Left lung (tissue), 10 donors: ENCODE measurements around the gene EID1. TPM values are rescaled to one million over a fixed set of nuclear protein-coding genes. Genes with fewer than 3 reads are reported as not detected.

Source experiments
- ATAC-seq: fragments of 200-7000 bp; cut with Tn5 transposase; one replicate; pipeline ENCODE4 v1.9.1; 2020; ENCODE audit warnings: moderate library complexity
- DNase-seq, 4 donors: peaks; one replicate each; pipeline ENCODE4 v3.0.0-alpha.2; 2013 to 2020
- H3K27ac ChIP-seq, 2 donors: fragments of 200-600 bp; sonication (generic) in 1 of 2; one replicate each; pipeline versions ENCODE4 v1.5.0 to v1.8.0; 2020 to 2021
- H3K27me3 ChIP-seq, 2 donors: fragments of 200-600 bp; sonication (generic) in 1 of 2; one replicate each; pipeline versions ENCODE4 v1.5.0 to v1.8.0; 2020 to 2021
- H3K36me3 ChIP-seq, 2 donors: fragments of 200-600 bp; sonication (generic) in 1 of 2; one replicate each; pipeline versions ENCODE4 v1.5.0 to v1.8.0; 2020 to 2021
- H3K4me1 ChIP-seq, 2 donors: fragments of 200-600 bp; one replicate each; pipeline ENCODE4 v1.8.0; 2021
- H3K4me3 ChIP-seq, 2 donors: fragments of 200-600 bp; sonication (generic) in 1 of 2; one replicate each; pipeline versions ENCODE4 v1.5.0 to v1.8.0; 2020 to 2021; ENCODE audit warnings: mild to moderate bottlenecking in 1 of 2
- H3K9me3 ChIP-seq, 2 donors: fragments of 200-600 bp; sonication (generic) in 1 of 2; one replicate each; pipeline versions ENCODE4 v1.5.0 to v1.8.0; 2020 to 2021
- CTCF ChIP-seq, 2 donors: fragments of 200-600 bp; sonication (generic) in 1 of 2; IDR thresholded peaks; one replicate each; pipeline versions ENCODE4 v1.5.0 to v1.8.0; 2021; ENCODE audit warnings: antibody characterized with exemption in 2 of 2
- intact Hi-C, 2 donors: fragments of 100-400 bp; cut with DNase I; formaldehyde crosslinking; loops; one replicate each; pipeline versions ENCODE4 v1.11.2 to v1.14.2; 2022
- polyA plus RNA-seq, 6 donors: library from polyadenylated mRNA; unstranded; fragments of 120-200 nt; gene quantifications; one replicate each; pipeline ENCODE4 v1.2.1, GENCODE V29; 2013; ENCODE audit not compliant: insufficient read length in 6 of 6
- total RNA-seq, 2 donors: library from RNA; stranded (reverse); fragmentation: NEBNext Ultra II Directional; extraction: Animal tissue kit (Norgen Biotek cat#: 25700); gene quantifications; one replicate each; pipeline ENCODE4 v1.2.1, GENCODE V29; 2021
- donor health status: DM: no; HTN: yes; CAD: no.
- donor health status: DM: no; HTN: no; CAD: no.

The EID1 gene
- total and polyA plus RNA-seq, 8 donors: 80.2 to 301 (median 274) TPM

- no peaks in the 10 kb centered on the region for H3K27me3 ChIP-seq
- TF ChIP-seq CTCF (IDR thresholded peaks at IDR 0.05): no peak
- no peak overlapping the region for H3K27ac ChIP-seq
- H3K9me3 ChIP-seq: peaks cover 0 to 15% of the 10 kb centered on the region in 2 donors
- no peaks in the 10 kb centered on the region for H3K36me3 ChIP-seq
- DNase-seq (no peak), ATAC-seq (no peak)
- H3K4me3 ChIP-seq: no peak overlapping the region
- intact Hi-C loops: no loop called here
- no peaks in the 10 kb centered on the region for H3K4me1 ChIP-seq
These were observed 45.3 kb upstream of the EID1 start for GRCh38 chr15:48832648-48833047.

DNA sequence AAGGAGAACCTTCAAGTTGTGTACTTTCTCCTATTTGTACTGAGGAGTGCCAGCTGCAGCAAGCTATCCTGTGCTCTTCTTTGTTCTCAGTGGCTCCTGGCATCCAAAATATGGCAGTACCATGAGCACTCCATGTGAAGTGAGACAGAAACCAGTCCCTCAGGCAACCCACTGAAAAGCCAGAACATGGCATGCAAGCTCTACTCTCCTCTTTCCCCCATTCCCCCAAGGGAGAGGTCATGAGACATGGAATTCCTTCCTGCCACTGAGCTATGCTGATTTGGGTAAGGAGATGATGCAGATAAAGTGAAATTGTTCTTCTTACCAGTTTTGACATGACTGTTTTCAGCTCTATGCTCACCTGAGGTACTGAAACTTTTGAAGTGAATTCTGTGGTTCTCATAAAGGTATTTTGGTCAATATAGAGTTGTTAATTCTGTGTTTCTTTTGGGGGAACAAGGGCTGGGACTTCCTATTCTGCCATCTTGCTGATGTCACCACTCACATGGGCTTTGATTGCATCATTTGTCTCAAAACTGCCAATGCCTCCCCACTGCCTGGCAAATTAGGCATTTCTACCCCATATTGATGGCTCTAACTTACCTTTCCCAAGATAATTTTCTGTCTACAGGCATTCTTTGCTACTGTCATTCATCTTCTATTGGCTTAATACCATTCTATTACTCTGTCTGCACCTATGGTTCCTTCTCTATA, 44.3 kb upstream of the EID1 start:
- ATAC-seq (no peak), DNase-seq (no peak)
- H3K4me3 ChIP-seq: no peak overlapping the region
- H3K9me3 ChIP-seq: peaks cover 0 to 15% of the 10 kb centered on the region in 2 donors
- TF ChIP-seq CTCF (IDR thresholded peaks at IDR 0.05): no peak
- no peak overlapping the region for H3K27ac ChIP-seq
- no peaks in the 10 kb centered on the region for H3K4me1 ChIP-seq
- H3K27me3 ChIP-seq: no peaks in the 10 kb centered on the region
- H3K36me3 ChIP-seq: no peaks in the 10 kb centered on the region
- intact Hi-C loops: no loop called here

GRCh38 chr15:48834756-48835155, 43.2 kb upstream of the EID1 start:
- no peak for TF ChIP-seq CTCF (IDR thresholded peaks at IDR 0.05)
- DNase-seq (no peak), ATAC-seq (no peak)
- Histone ChIP-seq H3K36me3 (no peaks in the 10 kb centered on the region), H3K4me1 (no peaks in the 10 kb centered on the region), H3K4me3 (no peak overlapping the region), H3K9me3 (peaks cover 0 to 15% of the 10 kb centered on the region in 2 donors), H3K27me3 (no peaks in the 10 kb centered on the region), H3K27ac (no peak overlapping the region)
- intact Hi-C loops: no loop called here

GRCh38 chr15:48842501-48842900, 35.4 kb upstream of the EID1 start:
- Histone ChIP-seq H3K4me3 (no peak overlapping the region), H3K9me3 (no peaks in the 10 kb centered on the region), H3K4me1 (no peaks in the 10 kb centered on the region), H3K36me3 (no peaks in the 10 kb centered on the region), H3K27me3 (no peaks in the 10 kb centered on the region), H3K27ac (no peak overlapping the region)
- intact Hi-C loops: no loop called here
- TF ChIP-seq CTCF (IDR thresholded peaks at IDR 0.05): no peak
- ATAC-seq (no peak), DNase-seq (no peak)

DNA sequence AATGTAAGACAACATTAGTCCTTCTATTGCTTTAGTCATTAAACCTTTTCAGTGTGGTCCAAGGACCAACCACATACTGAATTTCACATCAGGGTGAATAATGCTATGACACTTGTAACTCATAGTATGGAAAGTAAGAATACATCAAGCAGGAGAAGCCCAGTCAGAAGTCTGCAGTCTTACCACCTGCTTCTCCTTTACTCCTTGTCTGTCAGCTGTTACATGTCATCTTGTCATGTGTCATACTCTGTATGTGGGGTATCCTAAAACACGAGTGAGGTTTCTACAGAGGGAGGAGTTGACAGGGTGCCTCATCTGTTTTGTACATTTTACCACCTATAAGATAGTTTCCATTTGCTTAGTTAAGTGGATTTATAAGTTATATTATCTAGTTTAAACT, 32.8 kb upstream of the EID1 start:
- intact Hi-C loops: no loop called here
- no peak overlapping the region for H3K27ac ChIP-seq
- H3K27me3 ChIP-seq: no peaks in the 10 kb centered on the region
- H3K36me3 ChIP-seq: no peaks in the 10 kb centered on the region
- no peak overlapping the region for H3K4me3 ChIP-seq
- H3K9me3 ChIP-seq: no peaks in the 10 kb centered on the region
- DNase-seq: no peak
- TF ChIP-seq CTCF (IDR thresholded peaks at IDR 0.05): no peak
- H3K4me1 ChIP-seq: no peaks in the 10 kb centered on the region
- no peak for ATAC-seq
